ENCODE results near the gene TAGAP.

The TAGAP gene

DNA sequence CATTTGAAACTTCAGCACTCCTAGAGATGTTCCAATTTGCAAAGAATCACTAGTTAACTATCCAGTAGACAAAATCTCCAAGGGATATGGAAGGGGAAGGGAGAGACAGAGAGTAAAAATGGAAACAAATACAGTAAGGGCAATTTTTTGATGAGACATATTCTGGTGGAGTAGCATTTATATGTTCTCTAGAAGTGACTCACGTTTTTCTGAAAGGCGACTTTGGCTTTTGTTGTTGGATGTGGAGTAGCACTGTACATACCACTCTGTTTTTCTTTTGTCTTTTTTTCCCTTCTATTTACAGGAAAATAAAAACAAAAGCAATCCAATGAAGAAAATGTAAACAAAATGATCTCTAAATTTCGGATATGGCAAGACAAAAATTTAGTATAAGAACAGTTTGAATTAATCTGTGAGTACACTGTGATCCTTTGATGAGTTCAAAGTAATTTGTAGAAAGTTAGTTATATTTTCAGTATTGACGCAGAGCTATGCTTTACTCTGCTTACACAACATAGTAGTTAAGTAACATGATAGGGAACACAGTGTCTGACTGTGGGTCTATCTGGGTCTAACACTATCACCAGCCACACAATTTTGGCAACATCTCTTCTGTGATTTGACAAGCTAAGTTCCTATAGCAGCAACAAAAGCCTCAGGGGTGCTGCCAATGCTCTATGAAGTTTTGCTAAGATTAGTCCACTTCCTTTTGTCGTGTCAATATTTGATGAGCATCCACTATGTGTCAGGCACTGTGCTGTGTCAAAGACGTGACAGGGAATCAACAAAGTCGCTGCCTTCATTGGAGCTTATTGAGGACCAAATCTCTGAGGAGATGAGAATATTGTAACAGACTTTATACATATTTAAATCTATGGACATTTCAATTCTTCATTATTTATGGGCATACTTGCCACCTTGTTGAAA is 27.3 kb upstream of the TAGAP start:
- DNase-seq (ENCODE audit: low spot score), result no peak

DNA sequence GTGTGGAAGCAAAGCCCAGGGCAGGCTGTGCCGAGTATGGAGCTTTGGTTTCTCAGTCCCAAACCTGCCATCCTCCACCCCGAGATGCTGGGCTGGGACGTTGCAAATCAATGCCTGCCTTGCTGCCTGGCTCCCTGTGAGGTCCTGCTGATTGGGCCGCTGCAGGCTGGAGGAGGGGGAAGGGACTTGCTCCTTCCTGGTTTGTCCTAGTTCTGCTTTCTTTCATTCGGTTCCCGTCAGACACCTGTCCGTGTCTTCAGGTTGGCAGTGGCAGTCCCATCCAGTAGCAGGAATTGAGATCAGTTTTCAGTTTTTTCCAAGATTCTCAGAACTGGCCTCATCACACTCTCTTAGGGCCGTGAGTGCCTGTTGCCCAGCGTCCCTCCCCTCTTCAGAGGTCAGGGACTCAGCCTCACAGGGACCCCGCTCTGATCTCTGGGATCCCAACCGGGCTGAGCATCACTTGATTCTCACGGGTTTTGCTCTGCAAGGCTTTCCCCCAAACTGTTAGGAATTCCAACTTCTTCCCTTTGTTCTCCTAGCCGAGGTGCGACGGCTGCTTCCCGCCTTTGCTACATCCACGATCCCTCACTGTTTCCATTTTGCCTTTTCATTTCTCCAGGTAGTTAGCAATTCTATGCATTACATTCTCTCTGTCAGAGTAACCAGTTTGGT is 24.2 kb upstream of the TAGAP start:
- DNase-seq (ENCODE audit: low spot score), result no peak

DNA sequence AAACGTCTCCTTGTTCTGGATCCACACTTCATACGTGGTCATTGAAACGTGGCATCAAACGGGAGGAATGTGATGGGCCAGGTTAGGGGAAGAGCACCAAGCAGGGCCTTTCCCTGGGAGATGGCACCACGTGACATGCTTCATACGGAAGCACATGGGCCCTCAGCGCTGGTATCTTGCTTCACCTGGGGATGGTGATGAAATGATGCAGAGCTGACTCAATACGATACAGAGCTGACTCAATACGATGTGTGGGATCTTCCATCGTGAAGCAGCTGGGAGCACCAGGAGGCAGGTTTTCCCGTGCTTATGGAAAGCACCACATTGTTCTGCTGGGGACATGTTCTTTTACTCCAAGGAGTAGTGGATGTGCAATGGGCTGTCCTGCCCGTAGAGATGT is 22.5 kb upstream of the TAGAP start:
- DNase-seq (ENCODE audit: low spot score), result no peak

DNA sequence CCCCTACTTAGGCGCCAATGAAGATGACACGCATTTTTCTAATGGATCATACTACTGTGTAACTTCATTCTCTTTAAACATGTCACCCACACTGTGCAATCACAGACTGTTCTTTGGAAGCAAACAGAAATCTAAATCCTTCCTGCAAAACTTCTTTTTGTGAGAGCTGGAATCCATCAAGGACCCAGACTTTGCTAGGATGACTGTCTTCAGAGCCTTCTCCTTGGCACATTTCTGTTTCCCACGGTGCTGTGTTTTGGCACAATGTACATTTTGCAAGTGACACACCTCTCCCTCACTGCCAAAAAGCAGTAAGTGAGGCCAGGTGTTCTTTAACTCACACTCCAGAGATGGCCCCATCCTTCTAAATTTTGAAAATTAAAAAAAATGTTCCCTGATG is 21.7 kb upstream of the TAGAP start:
- DNase-seq (ENCODE audit: low spot score), result no peak

- no peak for DNase-seq (ENCODE audit: low spot score)
Observed at GRCh38 chr6:159065759-159066329, 21.1 kb upstream of the TAGAP start.

- DNase-seq (ENCODE audit: low spot score), result no peak
Observed at GRCh38 chr6:159065091-159065490, 20.3 kb upstream of the TAGAP start.

DNA sequence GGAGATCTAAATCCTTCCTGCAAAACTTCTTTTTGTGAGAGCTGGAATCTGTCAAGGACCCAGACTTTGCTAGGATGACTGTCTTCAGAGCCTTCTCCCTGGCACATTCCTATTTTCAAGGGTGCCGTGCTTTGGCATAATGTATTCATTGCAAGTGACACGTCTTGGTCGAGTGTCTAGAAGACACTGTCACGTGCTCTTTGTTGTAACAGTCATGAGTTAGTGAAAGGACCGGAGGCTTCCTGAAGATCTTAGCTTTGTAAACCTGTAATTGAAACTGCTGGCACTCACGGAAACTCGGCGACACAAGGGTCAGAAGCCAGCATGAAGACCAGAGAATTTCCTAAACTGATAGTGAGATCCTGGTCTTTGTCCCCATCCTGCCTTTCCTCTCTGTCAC is 19.7 kb upstream of the TAGAP start:
- no peak for DNase-seq (ENCODE audit: low spot score)

GRCh38 chr6:159063549-159063948 is 18.8 kb upstream of the TAGAP start:
- no peak for DNase-seq (ENCODE audit: low spot score)

GRCh38 chr6:159062976-159063375 is 18.2 kb upstream of the TAGAP start:
- DNase-seq (ENCODE audit: low spot score), result no peak

DNA sequence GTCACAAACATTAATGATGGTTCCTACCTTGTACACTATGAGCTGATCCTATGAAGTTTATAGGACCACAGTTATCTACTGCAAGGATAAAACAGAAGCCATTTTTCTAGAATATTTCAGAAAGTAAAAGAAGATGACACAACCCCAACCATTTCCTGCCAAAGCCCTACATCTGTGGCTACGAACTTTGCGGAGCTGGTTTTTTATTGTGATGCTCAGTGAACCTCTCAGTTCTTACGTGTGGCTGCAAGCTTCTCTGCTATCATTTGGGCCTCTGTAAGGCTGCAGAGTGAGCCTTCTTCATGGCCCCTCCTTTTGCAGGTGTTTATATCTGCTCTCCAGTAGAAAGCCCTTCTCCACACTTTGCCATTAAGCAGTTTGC is 17.8 kb upstream of the TAGAP start:
- DNase-seq (ENCODE audit: low spot score), result no peak

DNA sequence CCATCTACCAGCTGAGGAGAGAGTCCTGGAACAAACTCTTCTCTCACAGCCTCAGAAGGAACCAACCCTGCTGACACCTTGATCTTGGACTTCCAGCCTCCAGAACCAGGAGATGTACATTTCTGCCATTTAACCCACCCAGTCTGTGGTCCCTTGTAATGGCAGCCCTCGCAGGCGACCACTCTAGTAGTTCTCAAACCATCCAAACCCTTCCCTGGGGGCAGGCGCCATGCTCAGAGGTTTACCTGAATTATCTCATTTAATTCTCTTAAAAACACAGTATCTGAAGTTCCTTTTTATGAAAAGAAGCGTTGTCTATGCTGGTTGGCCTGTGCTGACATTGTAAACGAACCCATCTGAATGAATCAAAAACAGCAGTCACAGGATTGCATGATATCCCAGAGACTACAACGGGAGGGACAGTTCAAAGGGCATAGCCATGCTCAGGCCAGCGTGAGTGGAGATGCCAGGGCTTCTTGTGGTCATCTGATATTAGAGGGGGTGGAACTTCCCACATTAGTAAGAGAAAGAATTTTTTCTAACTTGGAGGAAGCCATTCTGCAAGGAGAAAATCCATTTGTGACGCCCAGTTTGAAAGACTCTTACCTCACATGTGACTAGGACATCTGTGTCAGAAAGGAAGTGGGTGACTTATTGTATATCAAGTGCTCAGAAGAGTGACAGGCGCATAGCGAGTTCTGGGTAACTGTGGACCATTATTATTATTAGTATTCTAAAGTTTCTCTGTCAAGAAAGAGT is 17.2 kb upstream of the TAGAP start:
- peak; percentile 39 for DNase-seq (ENCODE audit: low spot score)

DNA sequence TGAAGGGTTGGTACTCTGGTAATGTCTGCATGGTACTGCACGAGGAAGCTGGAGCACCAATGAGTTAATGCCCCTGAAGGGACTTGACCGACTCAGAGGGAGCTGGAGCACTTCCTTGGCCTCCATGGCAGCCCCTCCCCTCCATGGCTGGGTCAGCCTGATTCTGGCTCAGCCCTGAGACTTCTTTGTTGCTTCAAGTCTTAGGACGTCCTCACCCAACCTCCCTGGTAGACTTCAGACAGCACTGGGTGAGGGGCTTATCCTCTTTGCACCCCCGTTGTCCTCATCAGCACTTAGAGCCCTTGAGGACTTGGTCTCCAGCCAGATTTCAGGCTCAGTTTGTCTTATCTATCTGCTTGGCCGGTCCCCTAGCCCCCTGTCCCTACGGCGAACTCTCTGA is 16.4 kb upstream of the TAGAP start:
- DNase-seq (ENCODE audit: low spot score), result no peak

- no peak for DNase-seq (ENCODE audit: low spot score)
Observed at GRCh38 chr6:159059885-159060506, 15.2 kb upstream of the TAGAP start.

DNA sequence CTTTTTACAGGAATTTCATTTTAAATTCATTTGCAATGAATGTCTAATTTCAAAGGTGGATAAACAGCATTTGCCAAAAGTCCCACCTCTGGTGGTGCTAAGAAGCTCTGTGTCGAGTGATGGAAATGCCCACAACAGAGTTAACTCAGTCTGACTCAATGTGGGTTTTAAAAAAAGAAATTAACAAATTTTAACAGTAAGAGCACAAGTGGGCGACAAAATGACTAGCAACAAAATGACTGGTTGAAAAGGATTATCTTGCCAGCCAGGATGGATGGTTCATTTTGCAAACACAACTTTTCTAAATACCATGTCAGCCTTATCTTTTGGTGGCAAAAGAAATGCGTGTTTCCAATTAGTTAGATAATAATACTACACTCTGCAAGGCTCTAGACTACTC is 14.3 kb upstream of the TAGAP start:
- DNase-seq (ENCODE audit: low spot score), result no peak

GRCh38 chr6:159056899-159057298 is 12.1 kb upstream of the TAGAP start:
- DNase-seq (ENCODE audit: low spot score), result no peak

GRCh38 chr6:159056432-159056831 is 11.6 kb upstream of the TAGAP start:
- DNase-seq (ENCODE audit: low spot score), result no peak

DNA sequence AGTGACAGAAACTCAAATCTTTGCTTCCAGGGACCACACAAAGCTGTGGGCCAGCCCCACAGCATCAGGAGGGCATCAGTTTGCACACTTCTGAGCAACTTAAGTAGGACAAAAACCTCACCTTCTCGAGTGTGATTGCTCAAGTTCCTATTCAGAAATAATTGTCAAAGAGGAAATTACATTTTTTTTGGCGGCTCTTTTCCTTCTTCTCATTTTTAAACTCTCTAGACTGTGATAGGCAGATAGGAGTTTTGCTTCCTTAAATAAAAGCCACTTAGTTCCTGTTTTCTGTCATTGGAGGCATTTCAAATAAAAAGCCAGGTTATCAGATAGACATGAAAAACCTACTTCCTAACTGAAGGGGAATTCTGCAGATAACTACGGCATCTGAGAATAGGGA is 11.2 kb upstream of the TAGAP start:
- DNase-seq (ENCODE audit: low spot score), result no peak

DNA sequence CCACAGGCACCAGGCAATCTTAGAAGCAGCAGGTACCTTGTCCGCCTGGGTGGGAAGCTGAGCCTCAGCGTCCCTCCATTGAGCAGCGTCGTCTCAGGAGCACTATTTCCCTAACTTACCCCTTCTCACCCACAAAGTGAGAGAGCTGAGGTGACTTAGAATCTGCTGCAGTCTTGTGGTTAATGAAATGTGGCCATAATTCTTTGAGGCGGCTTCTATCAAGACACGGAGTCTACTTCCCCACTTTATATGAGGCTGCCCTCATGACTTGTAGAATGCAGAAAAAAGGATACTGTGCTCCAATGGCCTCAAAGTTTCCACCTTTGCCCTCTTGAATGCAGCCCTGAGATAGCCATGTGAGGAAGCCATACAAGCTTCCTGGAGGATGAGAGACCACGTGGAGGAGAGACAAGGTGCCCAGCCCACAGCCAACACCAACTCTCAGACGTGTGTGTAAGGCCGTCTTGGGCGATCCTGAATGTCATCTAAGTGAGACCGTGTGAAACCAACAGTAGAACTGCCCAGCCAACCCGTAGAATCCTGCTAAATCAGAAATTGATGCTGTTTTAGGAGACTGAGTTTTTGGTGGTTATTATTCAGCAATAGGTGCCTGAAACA is 9.1 kb upstream of the TAGAP start:
- DNase-seq (ENCODE audit: low spot score), result no peak

DNA sequence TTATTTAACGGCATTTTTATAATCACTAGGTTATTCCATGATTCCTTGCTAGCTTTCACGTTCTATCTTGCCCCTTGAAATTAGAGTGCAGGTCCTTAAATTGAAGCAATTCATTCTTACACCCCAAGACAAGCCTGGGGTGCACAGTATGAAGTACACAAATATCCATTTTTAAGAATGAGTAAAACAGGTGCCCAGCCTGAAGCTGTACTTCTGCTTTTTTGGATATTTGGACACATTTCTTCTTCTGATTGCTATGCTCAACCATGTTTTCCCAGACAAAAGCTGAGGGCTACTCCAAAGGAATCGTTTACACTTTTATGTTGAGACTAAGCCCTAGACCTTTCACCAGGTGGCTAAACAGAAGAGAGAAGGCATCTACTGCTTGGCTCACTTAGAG is 7.9 kb upstream of the TAGAP start:
- no peak for DNase-seq (ENCODE audit: low spot score)

DNA sequence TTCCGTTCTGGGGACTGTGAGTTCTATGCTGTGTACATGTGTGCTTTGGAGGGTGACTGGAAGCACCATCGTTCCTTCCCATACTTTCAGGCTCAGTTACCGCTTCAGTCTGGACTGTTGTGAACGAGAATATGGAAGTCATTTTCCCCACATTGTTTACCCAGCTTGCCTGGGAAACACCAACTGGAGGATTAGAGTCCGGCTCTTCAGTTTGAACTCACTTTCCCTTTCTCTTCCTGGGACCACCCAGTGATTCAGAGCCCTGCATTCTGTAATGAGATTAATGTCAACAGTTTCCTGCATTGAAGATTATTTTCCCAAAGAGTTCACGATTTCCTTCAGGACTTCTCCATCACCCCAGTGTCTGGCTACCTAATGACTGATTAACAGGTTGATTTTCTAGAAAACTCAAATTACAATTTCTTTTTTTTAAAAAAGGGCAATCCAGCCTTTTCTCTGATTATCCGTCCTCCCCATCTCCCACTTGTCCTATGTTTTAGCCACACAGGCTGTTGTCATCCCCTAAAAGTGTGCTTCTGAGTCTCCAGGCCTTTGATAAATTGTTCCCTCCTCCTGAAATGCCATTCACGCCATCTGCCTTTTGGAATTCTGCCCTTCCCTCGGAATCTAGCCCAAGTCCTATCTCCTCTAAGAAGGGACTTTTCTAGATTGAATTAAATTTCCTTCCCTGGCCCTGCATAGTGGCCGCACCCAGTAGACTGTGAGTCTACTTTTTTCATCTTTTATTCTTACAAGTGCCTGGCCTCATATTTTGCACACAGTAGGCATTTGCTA is 3.3 kb upstream of the TAGAP start:
- DNase-seq (ENCODE audit: low spot score), result no peak

- no peak for DNase-seq (ENCODE audit: low spot score)
Observed at GRCh38 chr6:159045801-159046200, 1.0 kb upstream of the TAGAP start.

Measured in COLO829 (cell line).